ENCODE measurements around the gene PKMYT1.

The PKMYT1 gene

DNA sequence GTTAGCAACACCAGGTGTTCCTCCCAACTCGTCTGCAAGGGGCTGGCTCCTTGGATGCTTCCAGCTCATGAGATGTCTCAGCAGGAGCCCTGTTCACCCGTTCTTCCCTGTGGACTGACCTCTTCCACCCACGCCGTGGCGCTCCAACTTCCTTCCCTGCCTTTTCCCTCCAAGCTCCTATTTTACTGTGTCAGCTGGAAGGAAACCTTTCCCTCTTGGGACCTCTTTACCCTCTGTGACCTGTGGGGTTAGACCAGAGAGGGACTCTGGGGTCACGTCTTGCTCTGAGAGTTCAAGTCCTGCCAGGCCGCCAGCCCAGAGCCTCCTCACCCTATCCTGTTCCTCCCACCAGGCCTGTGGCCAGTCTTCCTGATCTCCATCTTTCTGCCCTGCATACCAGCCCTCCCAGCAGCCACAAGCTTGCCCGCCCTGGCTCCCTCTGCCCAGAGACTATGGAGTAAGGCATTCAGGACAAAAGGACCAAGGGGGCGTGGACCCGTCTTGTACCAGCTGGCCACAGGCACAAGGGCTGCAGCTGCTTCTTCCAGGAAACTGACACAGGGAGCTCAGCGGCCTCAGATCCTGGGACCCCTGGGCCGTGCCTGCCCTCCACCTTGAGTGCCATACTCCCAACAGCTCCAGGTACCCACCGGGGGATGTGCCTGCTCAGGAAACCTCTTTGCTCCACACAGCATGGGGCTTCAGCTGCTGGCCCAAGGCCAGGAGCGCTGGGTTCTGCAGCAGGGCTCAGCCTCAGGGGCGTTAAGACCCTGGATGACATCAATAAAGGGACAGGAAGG is 8.1 kb downstream of the PKMYT1 start:
- FAIRE-seq, result no peak

DNA sequence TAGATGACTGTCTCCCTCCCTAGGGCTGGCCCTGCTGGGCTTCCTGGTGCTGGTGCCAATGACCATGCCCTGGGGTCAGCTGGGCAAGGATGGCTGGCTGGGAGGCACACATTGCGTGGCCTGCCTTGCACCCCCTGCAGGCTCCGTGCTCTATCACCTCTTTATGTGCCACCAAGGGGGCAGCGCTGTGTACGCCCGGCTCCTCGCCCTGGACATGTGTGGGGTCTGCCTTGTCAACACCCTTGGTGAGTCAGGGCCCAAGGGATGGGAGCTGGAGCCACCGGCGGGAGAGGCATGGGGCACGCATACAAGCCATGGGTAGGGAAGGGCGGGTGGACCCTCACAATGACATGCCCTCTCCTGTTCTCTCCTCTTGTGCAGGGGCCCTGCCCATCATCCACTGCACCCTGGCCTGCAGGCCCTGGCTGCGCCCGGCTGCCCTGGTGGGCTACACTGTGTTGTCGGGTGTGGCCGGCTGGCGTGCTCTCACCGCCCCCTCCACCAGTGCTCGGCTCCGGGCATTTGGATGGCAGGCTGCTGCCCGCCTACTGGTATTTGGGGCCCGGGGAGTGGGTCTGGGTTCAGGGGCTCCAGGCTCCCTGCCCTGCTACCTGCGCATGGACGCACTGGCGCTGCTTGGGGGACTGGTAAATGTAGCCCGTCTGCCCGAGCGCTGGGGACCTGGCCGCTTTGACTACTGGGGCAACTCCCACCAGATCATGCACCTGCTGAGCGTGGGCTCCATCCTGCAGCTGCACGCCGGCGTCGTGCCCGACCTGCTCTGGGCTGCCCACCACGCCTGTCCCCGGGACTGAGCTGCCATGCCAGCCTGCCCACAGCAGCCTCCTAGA is 8.9 kb downstream of the PKMYT1 start:
- FAIRE-seq, result no peak

DNA sequence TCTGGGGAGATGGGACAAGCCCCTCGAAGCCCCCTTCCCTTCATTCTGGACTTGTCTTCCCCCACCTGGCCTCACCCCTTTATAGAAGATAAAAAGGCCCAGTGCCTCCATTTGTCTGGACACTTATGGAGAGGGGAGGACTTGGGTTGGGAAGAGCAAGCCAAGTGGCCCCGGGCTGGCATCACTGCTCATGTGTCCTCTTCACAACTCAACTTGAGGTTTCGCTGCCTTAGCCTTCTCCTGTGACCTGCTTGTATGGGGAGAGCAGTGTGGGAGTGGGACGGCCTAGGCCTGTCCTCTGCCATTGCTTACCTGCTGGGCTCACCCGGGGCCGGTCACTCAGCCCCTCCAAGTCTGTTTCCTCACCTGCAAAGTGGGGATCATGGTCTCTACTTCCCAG is 9.7 kb downstream of the PKMYT1 start:
- FAIRE-seq, result no peak

DNA sequence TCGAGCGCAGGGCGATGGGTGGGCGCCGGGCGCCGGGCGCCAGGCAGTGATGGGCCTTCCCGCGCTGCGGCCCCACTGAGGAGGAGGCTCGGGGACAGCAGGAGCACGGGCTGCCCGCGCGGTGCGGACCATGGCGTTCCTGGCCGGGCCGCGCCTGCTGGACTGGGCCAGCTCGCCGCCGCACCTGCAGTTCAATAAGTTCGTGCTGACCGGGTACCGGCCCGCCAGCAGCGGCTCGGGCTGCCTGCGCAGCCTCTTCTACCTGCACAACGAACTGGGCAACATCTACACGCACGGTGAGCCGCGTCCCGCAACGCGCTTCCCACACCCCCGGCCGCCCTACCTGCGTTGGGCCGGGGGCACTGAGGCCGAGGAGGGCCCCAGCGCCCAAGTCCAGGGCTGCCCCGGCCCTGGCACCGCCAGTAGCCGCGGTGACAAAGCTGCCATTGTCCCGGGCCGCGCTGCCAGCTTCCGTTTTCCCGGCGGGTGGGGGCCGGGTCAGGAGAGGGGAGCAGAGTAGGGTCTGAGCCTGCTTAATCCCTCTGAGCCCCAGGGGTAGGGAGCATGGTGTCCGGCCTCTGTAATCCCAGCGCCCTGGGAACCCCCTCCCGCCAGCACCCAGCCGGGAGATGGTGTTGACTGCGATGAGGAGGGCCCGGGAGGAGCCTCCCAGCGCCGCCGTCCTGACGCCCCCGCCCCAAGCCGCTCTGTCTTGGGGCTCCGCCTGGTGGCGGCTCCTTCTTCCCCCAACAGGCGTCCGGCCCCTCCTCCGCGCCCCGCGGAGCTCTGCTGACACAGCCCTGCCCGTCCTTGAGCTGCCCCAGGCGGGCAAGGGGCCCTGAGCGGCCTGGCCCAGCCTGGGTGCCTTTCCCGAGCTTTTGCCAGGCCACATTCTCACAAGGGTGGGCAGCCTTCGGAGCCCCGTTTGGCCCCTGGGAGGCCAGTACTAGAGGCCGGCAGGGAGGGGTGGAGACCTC is 10.4 kb downstream of the PKMYT1 start:
- no peak for FAIRE-seq

GRCh38 chr16:2968738-2969544 is 11.3 kb downstream of the PKMYT1 start, which contains the start of gene PAQR4:
Gene PAQR4, plus strand, starts transcription at chr16:2969348. Its CDS starts 327 bp downstream, at chr16:2969675.
- no peak for FAIRE-seq

- no peak for FAIRE-seq
Measured at GRCh38 chr16:2968368-2968737, 11.9 kb downstream of the PKMYT1 start.

DNA sequence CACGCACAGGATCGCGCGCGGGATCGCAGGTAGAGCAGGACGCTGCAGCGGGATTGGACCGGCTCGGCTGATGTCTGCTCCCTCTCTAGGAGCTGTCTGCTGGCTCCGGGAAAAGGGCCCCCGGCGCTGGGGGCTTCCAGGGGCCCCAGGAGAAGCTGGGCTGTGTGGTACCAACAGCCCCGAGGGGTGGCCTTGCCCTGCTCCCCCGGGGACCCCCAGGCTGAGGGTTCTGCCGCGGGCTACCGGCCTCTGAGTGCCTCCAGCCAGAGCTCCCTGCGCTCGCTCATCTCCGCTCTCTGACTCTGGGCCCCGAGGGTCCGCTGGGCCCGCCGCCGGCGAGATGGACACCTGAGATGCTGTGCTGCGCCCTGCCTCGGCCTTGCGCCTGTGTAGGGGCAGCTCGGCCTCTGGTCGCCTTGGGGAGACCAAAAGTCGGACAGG is 12.5 kb downstream of the PKMYT1 start:
- no peak for FAIRE-seq

GRCh38 chr16:2967211-2967631 is 13.0 kb downstream of the PKMYT1 start:
- FAIRE-seq, result no peak

DNA sequence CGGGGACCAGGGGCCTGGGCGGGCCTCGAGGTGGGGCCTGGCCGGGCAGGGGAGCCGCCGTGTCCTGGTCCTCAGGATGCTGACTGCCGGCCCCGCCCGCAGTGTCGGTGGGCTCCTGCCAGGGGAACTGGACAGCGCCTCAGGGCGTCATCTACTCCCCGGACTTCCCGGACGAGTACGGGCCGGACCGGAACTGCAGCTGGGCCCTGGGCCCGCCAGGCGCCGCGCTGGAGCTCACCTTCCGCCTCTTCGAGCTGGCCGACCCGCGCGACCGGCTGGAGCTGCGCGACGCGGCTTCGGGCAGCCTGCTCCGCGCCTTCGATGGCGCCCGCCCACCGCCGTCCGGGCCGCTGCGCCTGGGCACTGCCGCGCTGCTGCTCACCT is 13.4 kb downstream of the PKMYT1 start:
- no peak for FAIRE-seq

DNA sequence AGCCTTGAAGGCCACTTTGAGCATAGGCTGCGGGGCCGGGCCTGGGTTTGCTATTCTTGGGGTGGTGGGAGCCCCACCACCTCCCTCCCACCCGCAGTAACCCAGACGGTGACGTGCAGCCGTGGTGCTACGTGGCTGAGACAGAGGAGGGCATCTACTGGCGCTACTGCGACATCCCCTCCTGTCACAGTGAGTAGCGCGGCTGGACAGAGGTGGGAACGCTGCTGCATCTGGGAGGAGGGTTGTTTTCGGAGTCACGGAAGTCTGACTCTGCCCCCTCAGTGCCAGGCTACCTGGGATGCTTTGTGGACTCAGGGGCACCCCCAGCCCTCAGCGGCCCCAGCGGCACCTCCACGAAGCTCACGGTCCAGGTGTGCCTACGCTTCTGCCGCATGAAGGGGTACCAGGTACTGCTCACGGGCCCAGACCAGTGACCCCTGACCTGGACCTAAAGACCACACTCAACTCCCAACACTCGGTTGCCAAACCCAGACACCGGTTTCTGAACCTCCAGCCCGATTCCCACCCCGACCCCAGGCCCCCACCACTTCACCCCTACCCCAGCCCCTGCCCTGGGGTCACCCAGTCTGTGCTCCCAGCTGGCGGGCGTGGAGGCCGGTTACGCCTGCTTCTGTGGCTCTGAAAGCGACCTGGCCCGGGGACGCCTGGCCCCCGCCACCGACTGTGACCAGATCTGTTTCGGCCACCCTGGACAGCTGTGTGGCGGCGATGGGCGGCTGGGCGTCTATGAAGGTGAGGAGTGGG is 14.0 kb downstream of the PKMYT1 start:
- no peak for FAIRE-seq

GRCh38 chr16:2964475-2965336 is 15.5 kb downstream of the PKMYT1 start:
- no peak for FAIRE-seq

DNA sequence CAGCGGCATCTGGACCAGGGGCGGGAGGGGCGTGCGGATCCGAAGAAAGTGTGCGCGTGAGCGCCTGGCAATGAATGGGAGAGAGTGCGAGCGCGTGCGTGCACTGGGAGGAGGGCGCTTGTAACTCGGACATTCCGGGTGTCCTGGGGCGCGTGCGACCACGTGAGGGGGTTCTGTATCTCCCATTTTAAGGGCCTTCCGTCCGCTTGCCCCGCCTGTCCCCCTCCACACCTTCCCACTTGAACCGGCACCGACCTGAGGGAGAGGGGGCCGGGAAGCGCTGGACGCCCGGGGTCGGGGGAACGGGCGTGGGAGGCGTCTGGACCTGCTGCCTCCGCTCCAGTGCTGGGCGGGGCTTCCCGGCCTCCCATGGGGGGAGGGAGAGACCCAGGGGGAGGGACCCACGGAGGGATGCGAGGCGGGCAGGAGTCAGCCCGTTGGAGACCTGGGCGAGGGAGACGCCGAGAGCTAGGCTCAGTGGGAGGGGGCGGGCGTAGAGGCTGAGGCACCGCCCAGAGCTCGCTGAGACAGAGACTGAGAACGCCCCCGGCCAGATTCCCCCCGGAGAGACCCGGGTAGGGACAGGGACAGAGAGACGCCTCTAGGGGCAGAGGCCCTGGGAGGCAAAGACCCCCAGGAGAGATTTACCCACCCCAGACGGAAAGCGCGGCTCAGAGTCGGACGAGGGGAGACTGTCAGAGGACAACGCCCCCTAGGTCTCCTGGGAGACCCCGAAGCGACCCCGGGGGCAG is 16.3 kb downstream of the PKMYT1 start, which contains the start of gene KREMEN2:
TSS of gene KREMEN2 (plus strand) at position 553 of the 752 bp plus-strand sequence. CDS start 246 bp downstream, outside the sequence.
- FAIRE-seq, result no peak

DNA sequence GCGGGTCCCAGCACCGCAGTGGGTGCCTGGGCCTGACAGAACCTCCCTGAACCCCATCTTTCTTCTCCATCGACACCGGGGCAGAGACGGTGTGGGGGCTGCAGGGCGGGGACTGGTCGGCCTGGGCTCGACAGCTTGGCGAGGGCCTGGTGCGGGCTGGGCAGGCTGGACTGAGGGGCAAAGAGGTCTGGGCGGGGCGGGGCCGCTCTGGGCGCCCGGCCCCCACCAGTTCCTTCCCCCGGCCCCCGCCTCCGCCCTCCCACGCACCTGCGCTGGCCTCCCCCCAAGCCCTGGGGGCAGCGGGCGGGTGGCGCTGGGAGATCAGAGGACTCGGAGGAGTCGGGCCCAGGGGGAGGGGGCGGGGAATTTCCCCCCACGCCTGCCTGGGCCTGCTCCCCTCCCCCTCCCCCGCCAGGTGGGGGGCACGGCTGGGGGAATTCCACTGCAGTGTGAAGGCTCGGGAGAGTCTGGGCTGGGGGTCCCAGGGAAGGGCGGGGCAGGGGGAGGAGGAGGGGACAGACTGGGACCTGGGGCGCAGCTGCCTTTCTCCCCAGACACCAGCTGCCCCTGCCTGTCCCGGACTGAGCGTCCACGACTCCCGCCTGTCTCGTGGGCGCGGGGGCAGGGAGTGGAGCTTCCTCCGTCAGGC is 17.0 kb downstream of the PKMYT1 start:
- FAIRE-seq, result no peak

- FAIRE-seq, result no peak
Measured at GRCh38 chr16:2962334-2963073, 17.7 kb downstream of the PKMYT1 start.

GRCh38 chr16:2960183-2961010 is 19.8 kb downstream of the PKMYT1 start:
- FAIRE-seq, result no peak

GRCh38 chr16:2959206-2959605 is 21.0 kb downstream of the PKMYT1 start:
- FAIRE-seq, result no peak

GRCh38 chr16:2956579-2956956 is 23.7 kb downstream of the PKMYT1 start:
- FAIRE-seq, result no peak
